HL-60 (cell line): Measurements from ENCODE around the gene BCL2L1.

Source experiments
- POLR2AphosphoS5 ChIP-seq: IDR thresholded peaks from 2 replicates; pipeline ENCODE4 v1.6.1; 2012; ENCODE audit warnings: low read depth
- TF ChIP-seq, protein P1 (sequence below): IDR thresholded peaks from one replicate; pipeline ENCODE4 v1.5.1; 2011; ENCODE audit warnings: low read length, control low read depth, inconsistent platforms; ENCODE audit not compliant: insufficient read depth
- TF ChIP-seq, protein P2 (sequence below): IDR thresholded peaks from 2 replicates; pipeline ENCODE4 v1.6.1; 2012; ENCODE audit warnings: low read depth; ENCODE audit not compliant: insufficient replicate concordance

DNA sequence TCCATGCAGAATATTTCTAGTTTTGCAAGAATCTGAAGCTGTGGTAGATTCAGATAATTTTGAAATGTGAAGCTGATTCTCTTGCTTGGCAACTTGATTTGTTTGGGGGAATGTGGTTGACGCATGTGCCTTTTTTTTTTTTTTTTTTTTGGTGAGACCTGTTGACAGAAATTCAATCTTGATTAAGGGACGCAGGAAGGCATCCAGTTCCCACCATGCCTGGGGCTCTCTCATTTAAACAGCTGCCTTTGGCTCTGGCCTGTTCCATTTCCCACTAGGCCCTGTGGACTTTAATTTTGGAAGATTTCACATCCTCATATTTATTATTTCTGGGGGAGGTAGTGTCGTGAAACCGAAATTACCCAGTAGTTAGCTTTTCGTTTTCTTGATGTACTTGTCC, 25.0 kb upstream of the BCL2L1 start:
- no peak for TF ChIP-seq POLR2AphosphoS5
- TF ChIP-seq, protein P1, sequence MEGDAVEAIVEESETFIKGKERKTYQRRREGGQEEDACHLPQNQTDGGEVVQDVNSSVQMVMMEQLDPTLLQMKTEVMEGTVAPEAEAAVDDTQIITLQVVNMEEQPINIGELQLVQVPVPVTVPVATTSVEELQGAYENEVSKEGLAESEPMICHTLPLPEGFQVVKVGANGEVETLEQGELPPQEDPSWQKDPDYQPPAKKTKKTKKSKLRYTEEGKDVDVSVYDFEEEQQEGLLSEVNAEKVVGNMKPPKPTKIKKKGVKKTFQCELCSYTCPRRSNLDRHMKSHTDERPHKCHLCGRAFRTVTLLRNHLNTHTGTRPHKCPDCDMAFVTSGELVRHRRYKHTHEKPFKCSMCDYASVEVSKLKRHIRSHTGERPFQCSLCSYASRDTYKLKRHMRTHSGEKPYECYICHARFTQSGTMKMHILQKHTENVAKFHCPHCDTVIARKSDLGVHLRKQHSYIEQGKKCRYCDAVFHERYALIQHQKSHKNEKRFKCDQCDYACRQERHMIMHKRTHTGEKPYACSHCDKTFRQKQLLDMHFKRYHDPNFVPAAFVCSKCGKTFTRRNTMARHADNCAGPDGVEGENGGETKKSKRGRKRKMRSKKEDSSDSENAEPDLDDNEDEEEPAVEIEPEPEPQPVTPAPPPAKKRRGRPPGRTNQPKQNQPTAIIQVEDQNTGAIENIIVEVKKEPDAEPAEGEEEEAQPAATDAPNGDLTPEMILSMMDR, result no peak
- TF ChIP-seq, protein P2, sequence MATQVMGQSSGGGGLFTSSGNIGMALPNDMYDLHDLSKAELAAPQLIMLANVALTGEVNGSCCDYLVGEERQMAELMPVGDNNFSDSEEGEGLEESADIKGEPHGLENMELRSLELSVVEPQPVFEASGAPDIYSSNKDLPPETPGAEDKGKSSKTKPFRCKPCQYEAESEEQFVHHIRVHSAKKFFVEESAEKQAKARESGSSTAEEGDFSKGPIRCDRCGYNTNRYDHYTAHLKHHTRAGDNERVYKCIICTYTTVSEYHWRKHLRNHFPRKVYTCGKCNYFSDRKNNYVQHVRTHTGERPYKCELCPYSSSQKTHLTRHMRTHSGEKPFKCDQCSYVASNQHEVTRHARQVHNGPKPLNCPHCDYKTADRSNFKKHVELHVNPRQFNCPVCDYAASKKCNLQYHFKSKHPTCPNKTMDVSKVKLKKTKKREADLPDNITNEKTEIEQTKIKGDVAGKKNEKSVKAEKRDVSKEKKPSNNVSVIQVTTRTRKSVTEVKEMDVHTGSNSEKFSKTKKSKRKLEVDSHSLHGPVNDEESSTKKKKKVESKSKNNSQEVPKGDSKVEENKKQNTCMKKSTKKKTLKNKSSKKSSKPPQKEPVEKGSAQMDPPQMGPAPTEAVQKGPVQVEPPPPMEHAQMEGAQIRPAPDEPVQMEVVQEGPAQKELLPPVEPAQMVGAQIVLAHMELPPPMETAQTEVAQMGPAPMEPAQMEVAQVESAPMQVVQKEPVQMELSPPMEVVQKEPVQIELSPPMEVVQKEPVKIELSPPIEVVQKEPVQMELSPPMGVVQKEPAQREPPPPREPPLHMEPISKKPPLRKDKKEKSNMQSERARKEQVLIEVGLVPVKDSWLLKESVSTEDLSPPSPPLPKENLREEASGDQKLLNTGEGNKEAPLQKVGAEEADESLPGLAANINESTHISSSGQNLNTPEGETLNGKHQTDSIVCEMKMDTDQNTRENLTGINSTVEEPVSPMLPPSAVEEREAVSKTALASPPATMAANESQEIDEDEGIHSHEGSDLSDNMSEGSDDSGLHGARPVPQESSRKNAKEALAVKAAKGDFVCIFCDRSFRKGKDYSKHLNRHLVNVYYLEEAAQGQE, result no peak
